HG02981 (cell line): ENCODE results near the gene TMEM130.
"Not testable (repeated sequence)": the region's sequence is repeated elsewhere in the genome, so short reads cannot be mapped to it uniquely, and the experiment has no call there.

Source experiments
- ATAC-seq: cut with Tn5 transposase; IDR thresholded peaks from one replicate; pipeline ENCODE4 v1.9.1; 2021; ENCODE audit warnings: mild to moderate bottlenecking, moderate library complexity; ENCODE audit not compliant: unreplicated experiment

TMEM130 gene

GRCh38 chr7:98842552-98842951 is 27.3 kb downstream of the TMEM130 start:
- not testable (repeated sequence) for ATAC-seq

DNA sequence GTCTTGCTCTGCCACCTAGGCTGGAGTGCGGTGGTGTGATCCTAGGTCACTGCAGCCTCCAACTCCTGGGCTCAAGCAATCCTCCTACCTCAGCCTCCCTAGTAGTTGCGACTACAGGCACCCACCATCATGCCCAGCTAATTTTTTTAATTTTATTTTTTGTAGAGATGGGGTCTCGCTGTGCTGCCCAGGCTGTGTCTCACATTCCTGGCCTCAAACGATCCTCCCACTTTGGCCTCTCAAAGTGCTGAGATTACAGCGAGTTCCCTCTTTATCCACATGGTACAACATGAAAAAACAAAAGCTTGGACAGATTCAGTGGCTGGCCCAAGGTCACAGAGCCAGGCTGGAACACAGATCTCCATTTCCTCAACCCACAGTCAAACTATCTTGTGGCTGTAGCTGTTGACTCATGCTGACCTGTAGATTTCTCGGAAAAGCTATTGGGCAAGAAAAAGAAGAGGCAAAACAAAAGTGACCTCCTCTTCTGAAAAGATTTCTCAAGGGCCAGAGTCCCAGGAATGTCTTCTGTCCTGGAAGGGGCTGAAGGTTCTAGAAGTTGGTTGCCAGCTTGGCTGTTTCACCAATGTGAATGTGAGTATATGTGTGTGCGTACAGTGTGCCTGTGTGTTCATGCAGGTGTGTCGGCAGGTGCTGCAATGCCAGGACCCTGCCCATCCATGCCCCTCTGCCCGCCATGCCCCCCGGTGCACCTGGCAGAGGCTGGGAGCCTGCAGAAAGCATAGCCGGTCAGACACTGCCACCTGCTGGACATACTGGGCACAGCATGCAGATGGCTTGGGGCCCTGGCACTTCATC is 28.4 kb downstream of the TMEM130 start:
- no peak for ATAC-seq

DNA sequence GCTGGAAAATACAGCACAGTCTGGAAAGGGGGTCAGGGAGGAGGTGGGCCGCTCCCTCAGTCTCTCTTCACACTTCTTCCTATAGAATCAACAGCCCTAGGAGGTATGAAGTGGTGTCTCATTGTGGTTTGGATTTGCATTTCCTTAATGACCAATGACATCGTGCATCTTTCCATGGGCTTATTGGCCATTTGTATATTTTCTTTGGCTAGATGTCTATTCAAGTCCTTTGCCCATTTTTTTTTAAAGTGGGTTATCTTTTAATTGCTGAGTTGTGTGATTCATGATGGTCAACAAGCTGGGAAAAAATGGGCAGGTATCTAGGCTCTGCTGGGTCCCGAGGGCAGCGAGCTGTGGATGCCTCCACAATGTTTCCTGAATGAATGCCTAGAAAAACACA is 29.1 kb downstream of the TMEM130 start:
- no peak for ATAC-seq

GRCh38 chr7:98840096-98840495 is 29.7 kb downstream of the TMEM130 start:
- no peak for ATAC-seq

GRCh38 chr7:98837630-98837972 is 32.2 kb downstream of the TMEM130 start:
- ATAC-seq: no peak

DNA sequence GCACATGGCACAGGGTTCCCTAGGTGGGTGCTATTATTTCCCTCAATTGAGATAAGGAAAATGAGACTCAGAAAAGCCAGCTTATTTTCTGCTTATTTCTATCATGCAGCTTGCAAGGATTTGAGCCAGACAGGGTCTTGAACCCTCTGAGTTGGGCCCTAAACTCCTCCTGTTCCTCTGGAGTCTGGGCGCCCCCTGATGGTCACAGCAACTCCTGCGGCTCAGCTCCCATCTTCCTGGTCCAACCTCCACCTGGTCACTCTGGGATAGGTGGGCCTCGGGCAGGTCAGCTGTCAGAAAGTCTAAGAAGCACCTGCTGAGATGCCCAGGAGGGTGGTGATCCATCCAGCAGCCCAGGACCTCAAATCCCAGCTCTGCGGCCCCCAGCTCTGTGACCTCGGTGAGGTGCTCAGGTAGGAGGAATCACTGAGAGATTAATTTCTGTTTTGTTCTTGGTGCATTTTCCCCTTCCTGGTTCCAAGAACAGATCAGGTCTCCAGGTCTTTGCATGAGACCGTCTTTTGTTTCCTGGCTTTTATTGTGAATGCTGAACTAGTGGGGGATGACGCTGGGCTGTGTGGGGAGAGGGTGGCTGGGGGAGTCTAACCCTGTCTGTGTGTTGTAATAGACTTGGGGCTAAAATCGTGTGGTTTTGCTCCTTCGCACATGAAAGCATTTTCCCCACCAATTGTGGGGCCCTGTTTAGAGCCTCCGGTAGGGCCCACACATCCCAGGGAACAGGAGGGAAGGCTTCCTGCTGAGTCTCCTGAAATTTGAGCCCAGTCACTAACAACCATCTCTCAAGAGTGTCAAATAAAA is 32.8 kb downstream of the TMEM130 start:
- ATAC-seq: no peak

DNA sequence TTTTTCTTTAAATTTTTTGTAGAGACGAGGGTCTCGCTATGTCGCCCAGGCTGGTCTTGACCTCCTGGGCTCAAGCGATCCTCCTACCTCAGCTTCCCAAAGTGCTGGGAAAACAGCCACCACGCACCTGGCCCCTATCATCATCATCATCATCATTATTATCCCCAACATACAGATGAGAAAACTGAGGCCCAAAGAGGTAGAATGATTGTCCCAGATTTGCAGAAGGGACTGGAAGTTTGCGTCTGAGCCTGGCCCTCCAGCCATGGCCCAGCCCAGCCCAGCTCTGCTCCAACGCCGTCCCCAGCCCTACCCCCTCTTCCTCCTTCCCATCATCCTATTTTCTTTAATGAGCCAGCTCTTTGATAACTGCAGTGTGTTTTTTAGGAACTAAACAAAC is 34.9 kb downstream of the TMEM130 start:
- no peak for ATAC-seq

GRCh38 chr7:98833022-98833421 is 36.8 kb downstream of the TMEM130 start:
- no peak for ATAC-seq

- ATAC-seq: no peak
Observed at GRCh38 chr7:98831641-98832221, 38.1 kb downstream of the TMEM130 start.

DNA sequence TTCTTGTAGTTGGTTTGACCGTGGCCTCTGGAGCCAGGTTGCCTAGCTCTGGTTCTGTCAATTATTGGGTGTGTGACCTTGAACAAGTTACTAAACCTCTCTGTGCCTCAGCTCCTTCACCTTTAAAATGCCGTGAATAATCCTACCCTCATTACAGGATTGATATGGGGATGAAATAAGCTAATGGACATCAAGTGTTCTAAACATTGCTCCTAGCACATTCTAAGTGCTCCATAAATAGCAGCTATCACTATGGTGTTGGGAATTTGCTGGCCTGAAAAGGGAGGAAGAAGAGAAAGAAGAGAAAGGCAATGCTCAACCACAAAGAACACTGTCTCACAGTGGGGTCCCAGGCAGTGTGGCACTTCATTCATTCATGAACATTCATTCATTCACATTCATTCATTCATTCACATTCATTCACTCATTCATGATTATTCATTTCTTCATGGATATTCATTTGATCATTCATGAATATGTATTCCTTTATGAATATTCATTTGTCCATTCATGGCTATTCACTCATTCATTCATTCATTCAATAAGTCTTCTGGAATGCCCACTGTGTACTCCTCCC is 38.8 kb downstream of the TMEM130 start:
- ATAC-seq: no peak

DNA sequence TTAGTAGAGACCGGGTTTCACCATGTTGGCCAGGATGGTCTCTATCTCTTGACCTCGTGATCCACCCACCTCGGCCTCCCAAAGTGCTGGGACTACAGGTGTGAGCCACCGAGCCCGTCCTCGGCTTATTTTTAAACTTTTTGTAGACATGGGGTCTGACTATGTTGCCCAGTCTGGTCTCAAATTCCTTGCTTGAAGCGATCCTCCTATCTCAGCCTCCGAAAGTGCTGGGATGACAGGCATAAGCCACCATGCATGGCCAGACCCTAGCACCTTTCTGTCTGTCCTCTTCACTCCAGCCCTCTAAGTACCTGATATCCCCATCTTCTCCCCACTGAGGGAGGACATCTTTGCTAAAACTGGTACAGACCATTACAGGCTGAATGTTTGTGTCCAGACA is 41.4 kb downstream of the TMEM130 start:
- no peak for ATAC-seq

GRCh38 chr7:98827258-98827657 is 42.6 kb downstream of the TMEM130 start:
- no peak for ATAC-seq

DNA sequence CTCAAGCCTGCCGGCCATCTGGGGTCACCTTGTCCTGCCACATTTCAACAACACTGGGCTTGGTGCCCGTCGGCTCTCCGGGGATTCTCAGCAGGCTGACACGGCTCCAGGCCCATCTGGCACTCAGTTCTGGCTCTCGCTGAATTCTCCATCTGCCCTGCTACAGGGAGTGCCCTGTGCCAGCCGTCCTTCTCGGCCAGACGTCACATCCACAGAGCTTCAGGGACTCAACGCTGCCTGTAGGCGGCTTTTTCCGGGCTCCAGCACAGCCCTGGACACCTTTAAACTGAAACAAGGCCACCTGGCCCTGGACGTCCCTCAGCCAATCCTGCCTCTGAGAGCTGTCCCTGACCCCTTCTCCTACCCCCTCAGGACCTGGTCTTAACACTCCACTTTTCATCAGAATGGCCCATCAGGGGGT is 43.0 kb downstream of the TMEM130 start:
- no peak for ATAC-seq

DNA sequence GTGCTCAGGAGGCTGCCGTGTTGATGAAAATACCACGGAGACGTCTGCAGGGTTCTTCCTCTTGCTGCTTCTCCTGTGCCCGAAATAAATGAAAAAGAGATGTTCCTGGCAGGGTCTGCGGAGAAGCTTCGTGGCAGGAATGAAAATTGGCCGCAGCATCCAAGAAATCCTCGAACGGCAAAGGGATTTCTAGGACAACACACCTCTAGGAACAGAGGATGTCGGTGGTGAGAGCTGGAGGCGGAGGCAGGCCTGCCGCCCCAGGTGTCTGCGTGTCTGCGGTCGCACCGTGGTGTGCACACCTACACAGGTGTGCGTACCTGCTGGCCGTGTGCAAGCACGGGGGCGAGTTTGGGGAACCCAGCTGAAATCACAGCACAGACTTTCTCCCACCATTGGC is 43.4 kb downstream of the TMEM130 start:
- no peak for ATAC-seq

DNA sequence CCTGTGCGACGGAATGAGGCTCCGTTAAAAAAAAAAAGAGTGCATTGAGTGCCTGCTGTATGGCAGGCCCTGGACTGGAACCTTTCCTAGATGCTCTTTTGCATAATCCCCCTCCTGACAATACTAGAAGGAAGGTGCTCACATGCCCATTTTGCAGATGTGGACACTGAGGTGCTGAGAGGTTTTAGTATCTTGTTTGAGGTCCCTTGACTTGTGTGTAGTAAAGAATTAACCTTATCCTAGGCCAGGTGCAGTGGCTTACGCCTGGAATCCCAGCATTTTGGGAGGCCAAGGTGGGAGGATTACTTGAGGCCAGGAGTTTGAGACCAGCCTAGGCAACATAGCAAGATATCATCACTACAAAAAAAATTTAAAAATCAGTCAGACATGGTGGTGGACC is 46.6 kb downstream of the TMEM130 start:
- no peak for ATAC-seq

DNA sequence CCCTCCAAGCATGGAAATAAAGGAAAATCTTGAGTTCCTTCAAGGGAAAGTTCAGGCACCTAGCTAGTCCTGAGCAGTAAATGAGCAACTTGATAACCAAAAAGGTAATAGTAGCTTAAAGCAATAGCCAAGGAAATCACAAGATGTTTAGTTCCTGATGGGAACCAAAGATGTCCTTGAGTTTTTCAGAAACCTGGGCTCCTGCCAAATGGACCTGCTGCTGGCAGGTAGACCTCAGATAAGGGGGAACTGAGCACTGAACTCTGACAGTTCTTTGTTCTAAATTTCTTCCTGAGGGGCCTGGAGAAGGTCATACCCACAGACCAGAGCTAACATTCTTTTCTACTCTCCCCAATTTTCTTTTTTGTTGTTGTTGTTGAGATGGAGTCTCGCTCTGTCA is 48.5 kb downstream of the TMEM130 start:
- no peak for ATAC-seq

GRCh38 chr7:98816967-98817710 is 52.7 kb downstream of the TMEM130 start:
- no peak for ATAC-seq

DNA sequence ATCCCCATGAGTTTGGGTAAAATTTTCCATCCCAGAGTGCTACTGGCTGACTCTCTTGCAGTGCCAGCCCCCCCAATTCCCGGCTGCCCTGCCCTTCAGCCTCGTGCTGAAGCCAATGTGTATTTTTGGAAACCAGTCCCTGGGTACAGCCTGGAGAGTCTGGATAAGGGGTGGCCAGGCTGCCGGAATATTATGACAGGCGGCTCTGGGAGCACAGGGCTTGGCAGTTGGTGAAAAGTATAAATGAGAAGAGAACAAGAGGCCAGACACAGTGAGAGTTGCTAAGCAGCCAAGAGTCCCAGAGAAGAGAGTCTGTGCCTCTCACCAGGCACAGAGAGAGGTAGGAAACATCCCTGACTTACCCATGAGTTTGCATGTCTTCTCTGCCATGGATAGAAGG is 53.6 kb downstream of the TMEM130 start:
- no peak for ATAC-seq

DNA sequence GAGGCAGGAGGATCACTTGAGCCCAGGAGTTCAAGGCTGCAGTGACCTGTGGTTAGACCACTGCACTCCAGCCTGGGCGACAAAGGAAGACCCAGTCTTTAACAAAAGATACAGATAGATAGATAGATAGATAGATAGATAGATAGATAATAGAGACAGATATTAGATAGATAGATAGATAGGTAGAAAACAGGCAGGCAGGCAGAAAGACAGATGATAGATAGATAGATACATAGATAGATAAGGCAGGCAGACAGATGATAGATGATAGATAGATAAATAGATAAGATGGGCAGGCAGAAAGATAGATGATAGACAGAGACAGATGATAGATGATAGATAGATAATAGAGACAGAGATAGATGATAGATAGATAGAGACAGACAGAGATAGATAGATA is 54.5 kb downstream of the TMEM130 start:
- no peak for ATAC-seq

DNA sequence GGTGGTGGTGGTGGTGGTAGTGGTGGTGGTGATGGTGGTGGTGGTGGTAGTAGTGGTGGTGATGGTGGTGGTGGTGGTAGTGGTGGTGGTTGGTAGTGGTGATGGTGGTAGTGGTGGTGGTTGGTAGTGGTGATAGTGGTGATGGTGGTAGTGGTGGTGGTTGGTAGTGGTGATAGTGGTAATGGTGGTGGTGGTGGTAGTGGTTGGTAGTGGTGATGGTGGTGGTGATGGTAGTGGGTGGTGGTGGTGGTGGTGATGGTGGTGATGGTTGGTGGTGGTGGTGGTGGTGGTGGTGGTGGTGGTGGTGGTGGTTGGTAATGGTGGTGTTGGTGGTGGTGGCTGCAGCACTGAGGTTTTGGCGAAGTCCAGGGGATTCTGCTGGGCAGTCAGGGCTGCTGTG is 58.5 kb downstream of the TMEM130 start:
- ATAC-seq: no peak
